ENCODE data around the gene SHPK.

Gene SHPK, protein sequence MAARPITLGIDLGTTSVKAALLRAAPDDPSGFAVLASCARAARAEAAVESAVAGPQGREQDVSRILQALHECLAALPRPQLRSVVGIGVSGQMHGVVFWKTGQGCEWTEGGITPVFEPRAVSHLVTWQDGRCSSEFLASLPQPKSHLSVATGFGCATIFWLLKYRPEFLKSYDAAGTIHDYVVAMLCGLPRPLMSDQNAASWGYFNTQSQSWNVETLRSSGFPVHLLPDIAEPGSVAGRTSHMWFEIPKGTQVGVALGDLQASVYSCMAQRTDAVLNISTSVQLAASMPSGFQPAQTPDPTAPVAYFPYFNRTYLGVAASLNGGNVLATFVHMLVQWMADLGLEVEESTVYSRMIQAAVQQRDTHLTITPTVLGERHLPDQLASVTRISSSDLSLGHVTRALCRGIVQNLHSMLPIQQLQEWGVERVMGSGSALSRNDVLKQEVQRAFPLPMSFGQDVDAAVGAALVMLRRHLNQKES

DNA sequence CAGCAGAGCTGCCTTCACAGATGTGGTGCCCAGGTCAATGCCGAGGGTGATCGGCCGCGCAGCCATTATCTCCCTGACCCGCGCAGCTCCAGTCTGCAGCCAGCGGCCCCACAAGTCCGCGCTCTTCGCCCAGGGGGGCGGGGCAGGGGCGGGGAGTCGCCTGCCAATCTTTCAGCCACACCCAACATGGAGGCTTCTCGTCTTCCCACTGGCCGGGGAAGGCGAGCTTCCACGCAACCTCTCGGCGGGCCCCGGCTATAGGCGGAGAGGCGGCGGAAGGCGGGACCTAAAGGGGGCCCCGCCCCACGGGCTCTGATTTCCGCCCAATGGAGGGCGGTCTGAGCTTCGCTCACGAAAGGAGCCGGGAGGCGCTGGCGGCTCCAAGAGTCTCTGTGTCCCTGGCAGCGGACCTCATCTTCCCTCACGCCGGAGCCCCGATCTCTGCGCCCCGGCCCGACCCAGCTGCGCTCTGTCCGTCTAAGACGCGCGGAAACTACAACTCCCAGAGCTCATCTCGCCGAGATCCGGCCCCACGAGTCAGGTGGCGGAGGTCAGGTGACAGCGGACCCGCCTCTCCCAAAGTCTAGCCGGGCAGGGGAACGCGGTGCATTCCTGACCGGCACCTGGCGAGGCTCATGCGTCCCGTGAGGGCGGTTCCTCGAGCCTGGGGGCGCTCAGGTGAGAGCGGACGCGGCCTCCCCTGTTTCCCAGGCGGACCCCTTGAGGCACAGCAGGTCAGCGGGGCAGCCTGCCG lies at the start of gene SHPK, which contains the start of gene CTNS:
SHPK (minus strand) TSS at position 97 of the 754 bp plus-strand sequence; CDS start at position 66, 31 bp downstream.
CTNS (plus strand) TSS at position 607 of the 754 bp plus-strand sequence. CDS start 3,447 bp downstream, outside the sequence.
- peak; percentile 91 for DNase-seq (ENCODE audit: low read depth in 2 of 2)

DNA sequence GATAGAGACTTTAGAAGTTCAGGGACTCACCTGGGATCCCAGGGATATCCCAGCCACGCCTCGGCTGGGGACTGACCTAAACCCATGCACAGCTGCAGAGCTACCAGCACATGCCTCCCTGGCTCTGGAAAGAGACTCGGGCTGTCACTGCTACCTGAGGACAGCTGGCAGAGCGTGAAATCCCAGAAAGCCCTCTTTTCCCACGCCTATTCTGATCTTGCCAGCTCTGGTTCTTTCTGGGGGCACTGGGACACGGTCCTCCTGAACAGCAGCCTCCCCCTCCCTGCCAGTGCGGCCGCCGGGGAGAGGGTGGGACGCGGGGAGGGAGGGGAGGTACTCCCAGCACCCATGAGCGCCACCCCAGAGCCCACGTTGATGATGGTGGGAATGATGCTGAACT lies 49.1 kb upstream of the SHPK start:
- no peak for DNase-seq (ENCODE audit: low read depth in 2 of 2)

DNA sequence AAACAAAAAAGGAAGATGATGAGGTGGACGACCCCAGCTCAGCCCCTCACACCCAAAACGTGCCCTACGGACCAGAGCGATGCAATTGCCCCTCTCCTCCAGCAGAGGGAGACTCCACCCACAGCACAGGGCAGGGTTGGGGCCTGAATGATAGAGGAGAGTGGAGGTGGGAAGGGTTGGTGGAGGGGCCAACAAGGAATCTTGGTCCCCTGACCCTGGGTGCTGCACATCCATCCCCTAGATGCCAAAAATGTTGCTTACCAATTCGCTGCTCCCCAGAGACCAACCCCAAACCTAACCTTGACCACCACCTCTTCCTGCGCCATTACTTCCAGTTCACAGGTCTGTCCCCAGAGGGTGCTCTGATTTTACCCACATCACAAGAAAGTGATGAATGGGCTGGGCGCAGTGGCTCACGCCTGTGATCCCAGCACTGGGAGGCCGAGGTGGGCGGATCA lies 47.0 kb upstream of the SHPK start:
- DNase-seq (ENCODE audit: low read depth in 2 of 2): peak; percentile 35 to 44

DNA sequence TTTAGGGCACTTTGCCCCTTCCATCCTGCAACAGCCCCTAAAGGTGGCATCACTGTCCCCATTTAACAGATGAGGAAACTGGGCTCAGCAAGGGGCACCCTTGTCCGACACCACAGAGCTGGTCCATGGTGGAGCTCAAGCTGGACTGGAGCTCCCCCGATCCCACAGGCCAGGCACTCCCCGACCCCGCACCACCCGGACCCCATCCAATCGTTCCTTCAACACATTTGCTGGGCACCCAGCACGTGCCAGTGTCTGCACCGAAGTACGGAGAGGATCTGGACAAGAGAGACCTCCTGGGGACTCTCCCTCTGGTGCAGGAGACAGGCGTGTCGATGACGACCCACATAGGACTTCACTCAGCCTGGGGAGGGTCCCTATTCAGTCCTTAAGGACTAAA lies 46.0 kb upstream of the SHPK start:
- no peak for DNase-seq (ENCODE audit: low read depth in 2 of 2)

DNA sequence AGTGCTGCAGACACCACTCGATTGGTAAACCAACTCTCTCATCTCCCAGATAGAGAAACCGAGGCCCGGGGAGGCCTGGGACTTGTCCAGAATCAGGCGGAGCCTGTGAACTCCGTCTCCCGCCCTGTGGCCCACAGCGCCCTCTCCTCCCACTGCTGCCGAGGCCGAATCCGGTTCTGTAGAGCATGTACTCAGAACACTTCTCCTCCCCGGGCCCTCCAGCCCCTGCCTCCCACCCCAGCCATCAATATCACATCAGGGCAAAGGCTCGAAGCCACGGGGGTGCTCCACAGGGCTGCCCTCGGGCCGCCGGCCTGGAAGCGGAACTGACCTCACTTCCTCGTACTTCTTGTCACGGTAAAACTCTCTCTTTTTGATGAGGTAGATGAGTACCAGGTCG lies 45.5 kb upstream of the SHPK start:
- no peak for DNase-seq (ENCODE audit: low read depth in 2 of 2)

DNA sequence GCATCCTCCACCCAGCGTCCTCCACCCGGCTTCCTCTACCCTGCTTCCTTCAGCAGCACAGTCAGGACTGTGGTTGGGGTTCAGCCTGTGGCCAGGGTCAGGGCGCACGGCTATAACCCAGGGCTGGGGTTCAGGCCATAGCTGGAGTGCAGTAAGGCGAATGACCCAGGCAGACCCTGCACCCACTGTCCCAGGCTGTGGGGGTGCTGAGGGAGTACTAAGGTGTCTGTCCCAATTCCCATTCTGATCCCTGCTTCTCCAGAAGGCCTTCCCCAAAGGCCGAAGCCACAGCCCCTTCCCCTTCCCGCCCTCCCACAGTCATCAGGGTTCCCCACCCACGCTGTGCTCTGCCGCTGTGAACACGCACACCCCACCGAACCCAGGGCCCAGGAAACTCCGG lies 45.0 kb upstream of the SHPK start:
- no peak for DNase-seq (ENCODE audit: low read depth in 2 of 2)

DNA sequence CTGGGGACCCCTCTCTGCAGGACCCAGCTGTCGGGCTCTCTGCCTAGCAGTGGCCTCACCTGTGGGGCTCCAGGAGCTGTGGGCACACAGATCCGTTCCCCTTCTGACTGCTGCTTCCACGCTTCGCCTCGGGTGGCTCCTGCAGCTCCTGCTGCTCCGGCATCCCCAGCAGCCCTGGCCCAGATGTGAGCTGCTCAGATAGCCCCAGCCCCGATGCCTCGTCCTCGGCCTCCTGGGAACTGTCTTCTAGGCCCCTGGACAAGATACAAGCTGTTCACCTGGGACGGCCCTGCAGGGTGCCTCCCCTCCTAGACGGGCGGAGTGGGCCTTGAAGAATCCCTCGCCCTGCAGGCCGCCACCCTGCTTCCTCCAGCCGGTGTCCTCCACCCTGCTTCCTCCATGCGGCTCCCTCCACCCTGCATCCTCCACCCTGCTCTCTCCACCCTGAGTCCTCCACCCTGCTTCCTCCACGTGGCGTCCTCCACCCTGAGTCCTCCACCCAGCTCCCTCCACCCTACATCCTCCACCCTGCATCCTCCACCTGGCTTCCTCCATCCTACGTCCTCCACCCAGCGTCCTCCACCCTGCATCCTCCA lies 43.6 kb upstream of the SHPK start:
- no peak for DNase-seq (ENCODE audit: low read depth in 2 of 2)

DNA sequence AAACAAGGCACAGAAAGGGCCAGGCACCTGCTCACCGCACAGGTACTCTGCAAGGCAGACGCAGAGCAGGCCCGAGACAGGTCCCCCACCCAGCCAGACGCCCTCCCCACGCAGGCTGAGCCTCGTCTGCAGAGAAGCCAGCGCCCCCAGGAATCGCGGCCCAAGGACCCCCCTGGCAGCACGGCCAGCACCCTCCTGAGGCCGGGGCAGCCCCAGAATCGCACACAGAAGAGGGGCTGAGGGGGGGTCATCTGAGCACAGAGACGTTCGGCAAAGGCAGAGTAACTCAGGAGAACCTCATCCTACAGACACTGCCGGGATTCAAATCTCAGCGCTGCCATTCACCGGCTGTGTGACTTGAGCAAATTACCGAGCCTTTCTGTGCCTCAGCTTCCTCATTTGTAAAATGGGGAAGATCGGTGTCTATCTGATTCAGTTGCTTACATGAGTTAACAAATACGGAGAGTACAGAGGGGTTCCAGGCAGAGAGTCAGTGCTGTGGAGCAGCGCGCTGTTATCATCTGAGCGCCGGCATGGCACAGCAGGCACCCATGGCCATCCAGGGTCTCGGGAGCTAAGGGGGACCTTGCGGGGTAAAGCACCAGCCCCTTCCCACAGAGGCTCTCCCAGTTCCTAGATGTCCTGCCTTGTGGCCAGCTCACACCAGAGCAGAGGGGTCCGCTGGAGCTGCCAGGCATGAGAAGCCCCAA lies 42.9 kb upstream of the SHPK start:
- DNase-seq (ENCODE audit: low read depth in 2 of 2): no peak

DNA sequence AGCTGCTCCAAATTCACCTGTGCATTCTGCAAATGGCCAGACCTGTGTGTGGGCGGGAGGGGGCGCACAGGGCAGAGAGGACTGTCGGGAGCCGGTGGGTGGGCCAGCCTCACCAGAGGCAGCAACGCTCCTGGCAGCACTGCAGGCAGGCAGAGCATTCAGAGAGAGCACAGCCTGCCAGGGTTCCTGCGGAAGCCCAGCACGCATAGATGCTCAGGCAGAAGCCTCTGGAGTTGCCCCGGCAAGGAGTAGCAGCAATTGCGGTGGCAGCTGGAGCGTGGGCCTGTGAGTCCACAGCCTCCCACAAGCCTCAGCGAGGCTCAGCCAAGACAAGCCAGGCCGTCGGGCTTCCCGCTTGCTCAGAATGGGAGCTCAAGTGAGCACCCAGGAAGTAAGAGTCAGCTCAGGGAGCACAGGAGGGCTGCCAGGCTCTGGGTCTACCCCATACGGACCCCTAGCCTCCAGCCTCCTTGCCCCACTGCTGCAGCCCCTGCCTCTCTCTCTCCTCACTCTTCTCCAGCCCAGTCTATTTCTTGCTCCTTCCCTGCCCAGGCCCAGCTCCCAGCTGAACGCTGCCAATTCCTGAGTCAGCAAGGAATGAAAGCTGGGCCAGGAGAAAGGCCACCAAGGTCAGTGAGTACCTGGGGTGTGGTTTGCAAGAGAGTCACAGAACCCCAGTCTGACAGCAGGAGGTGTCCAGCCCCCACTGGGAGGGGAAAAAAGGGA lies 42.2 kb upstream of the SHPK start:
- DNase-seq (ENCODE audit: low read depth in 2 of 2): no peak

DNA sequence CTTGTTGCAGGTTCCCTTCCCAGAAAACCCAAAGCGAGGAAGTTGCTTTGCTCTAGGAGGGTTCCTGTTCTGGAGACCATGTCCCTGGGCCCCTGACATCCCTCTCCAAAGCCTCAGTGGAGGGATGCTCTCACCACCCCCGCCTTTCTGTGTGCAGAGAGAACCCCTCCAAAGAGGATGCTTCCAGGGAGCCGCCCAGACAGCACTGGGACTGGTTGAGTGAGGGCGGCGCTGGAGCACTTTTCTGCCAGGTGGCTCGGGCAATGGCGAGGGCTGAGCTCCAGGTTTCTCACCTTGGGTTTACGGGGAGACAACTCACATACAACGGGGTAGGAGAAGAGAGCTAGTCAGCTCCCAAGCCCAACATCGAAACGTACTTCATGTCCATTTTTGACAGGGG lies 39.8 kb upstream of the SHPK start:
- DNase-seq (ENCODE audit: low read depth in 2 of 2): no peak

DNA sequence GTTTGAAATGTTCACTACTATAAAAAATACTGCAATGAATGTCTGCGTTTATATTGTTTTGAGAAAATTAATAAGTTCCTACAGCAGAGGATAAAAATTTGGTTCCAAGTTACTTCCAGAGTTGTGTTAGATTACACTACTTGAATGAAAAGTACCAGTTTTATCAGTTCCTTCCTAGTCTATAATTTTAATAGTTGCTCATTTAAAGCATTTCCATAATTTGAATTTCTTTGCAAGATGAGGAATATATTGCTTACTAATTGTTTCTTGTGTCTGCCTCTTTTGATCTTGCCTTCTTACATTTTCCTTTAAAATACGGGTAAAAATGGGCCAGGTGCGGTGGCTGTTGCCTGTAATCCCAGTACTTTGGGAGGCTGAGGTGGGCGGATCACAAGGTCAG lies 36.5 kb upstream of the SHPK start:
- DNase-seq (ENCODE audit: low read depth in 2 of 2): no peak

DNA sequence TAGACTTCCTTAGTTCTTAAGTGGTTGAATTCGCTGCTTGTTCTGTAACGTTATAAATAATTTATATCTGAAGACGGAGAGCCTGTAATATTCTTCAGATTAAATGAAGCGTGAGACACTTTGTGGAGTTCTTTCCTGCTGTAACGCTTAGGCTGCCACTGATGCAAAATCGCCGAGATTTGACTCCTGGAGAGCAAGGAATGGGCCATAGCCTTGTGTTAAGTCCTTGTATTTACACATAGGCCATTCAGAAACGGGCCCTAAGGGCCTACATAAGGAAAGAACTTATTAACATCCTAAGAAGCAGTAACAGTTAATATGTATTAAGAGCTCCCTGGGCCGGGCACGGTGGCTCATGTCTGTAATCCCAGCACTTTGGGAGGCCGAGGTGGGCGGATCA lies 33.5 kb upstream of the SHPK start:
- no peak for DNase-seq (ENCODE audit: low read depth in 2 of 2)

DNA sequence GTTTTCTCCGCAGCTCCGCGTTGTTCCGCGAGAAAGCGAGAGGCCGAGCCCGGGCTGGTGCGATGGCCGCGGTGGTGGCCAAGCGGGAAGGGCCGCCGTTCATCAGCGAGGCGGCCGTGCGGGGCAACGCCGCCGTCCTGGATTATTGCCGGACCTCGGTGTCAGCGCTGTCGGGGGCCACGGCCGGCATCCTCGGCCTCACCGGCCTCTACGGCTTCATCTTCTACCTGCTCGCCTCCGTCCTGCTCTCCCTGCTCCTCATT lies 33.0 kb upstream of the SHPK start:
- DNase-seq (ENCODE audit: low read depth in 2 of 2): no peak

DNA sequence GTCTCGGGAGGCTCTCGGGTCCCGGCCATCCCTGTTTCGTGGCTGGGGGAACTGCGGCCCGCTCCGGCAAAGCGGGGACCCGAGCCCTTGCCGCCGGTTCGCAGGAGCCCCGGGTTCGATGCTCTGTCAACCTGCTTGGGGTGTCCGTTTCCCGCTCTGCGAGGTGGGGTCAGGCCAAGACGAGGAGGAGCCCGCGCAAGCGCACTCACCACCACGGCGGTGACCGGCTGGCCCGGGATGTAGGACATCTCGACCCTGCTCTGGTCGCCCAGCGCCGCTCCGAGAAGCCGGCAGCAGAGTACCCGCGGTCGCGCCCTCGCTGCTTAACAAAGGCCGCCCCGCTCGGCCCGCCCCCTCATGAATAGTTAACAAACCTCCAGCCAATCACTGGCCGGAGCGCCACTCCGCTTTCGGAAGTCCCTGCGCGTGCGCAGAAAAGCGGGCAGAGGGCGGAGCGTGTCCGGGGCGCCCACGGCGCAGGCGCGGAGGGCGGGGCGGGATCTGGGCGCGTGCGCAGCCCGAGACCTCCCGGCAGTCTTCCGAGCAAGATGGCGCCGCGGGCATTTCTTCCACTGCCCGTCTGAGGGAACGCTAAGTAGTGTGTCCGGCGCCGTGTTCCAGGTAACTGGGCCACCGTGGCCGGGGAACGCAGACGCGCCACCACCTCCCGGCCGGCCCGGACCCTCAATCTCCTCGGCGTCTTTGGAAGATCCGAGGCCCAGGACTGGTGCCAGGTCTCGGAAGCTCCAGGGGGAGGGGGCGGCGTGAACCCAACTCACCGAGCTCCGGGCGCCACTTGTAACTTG lies 32.4 kb upstream of the SHPK start, which contains the start of the genes EMC6 and TAX1BP3:
EMC6 (plus strand) TSS at position 534 of the 806 bp plus-strand sequence. CDS start 335 bp downstream, outside the sequence.
TAX1BP3 (minus strand) TSS at position 300 of the 806 bp plus-strand sequence; CDS start at position 248, 52 bp downstream.
- peak; percentile 97 to 98 for DNase-seq (ENCODE audit: low read depth in 2 of 2)

DNA sequence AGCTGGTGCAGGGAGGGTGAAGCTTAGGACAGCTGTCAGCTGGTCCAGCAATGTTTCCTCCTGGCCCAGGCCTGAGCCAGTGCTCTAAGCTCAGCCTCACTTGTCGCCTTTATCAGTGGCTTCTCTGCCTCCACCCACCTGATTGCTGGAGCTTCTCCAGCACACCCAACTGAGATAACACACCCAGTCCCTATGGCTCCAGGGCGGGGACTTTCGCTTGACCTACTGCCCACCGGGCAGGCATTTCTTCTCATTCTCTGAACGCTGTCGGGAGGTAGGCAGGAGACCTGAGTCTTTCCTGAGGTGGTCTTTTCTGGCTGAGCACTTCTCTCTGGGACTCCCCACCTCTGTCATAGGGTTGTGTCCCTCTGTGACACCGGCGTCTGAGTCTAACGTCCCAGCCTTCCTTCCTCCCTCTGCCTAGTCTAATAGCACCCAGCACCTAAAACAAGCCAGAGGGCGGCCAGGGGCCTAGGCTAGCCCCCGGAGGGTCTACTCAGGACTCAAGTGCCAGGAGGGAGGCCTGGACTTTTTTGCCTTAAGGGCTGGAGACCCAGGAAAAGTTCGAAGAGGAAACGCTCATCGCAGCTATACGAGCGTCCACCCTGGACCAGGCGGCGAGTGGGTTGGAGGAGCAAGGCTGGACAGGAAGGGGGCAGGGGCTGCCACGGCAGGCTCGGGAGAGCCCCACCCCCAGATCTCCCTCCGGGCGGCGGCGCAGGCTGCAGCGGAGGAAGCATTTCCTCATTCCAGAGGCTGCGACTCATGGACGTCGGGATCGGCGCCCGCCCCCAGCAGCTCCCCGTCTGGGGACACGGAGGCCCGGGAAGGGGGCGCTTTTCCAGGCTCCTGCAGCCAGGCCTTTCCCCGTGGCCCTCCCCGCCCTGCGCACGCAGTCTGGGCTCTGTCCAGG lies 31.6 kb upstream of the SHPK start:
- DNase-seq (ENCODE audit: low read depth in 2 of 2): no peak

DNA sequence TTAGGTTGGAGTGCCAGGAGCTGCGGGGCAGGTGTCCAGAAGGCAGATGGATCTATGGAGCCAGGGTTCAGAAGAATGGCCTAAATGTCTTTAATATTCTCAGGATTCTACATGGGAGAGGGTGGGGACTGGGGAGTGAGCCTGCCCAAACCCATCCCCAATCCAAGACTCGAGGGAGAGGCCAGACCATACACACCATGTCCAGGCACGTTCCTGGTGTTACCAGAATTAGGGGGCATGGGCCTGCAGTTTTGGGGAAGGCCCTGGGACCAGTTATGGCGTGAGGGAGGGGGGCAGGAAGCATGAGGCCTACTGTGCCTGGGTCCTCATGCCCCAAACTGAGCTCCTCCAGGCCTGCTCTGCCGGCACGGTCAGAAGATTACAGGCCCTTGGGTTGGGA lies 30.5 kb upstream of the SHPK start:
- DNase-seq (ENCODE audit: low read depth in 2 of 2): no peak

DNA sequence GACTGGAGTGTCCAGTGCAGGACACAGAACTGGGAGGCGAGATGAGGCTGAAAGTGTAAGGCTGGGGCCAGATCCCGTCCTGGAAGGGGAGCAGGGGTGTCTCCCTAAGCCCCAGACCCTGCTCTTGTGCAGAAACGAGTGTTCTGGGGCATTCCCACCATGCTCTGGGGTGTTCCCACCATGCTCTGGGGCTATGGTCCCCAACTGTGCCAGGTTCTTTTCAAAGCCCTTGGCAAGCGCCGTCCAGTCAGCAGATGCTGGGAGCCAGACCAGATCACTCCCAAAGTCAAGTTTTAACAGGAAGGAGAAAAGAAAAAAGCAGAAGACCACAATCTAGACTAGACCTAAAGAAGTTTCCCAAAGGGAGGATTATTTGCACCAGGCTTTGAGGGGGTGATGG lies 29.8 kb upstream of the SHPK start:
- DNase-seq (ENCODE audit: low read depth in 2 of 2): no peak

DNA sequence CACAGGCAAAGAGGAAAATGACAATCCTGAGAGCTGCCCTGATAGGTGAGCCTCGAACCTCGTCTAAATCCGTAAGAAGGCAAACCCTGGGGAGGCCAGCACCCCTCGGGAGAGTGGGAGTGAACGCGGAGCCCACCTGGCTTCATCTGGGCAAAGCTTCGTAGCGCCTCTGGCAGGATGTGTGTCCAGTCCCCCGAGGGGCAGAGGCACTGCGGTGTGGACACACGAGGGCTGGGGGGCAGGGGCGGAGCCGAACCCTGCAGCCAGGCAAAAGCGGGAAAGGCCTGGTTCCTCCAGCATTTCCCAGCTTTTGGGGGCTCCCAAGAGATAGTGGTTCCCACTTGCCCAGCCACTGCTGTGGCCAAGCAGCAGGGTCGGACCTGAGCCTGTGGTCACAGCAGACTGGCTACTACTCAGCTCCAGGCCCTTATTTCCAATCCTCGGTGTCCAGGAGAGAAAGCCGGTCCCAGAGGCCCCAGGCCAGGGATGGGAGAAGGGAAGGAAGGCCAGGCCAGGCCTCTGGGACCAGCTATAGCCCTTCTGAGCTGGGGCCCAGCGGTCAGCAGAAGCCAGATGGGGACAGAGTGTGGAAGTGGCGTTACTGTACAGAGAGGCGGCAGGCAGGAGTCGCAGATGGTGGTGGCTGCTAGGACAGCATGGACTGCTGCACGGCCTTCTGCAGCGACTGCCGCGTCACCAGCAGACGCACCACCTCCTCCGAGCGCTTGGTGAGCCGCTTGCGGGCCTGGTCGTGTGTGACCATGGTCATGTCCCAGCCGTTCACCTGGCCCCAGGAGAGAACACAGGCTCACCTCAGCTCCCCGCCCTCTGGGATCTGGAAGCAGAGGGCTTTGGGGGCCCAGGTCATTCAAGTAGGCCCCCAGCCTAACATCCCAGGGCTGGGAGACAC lies 27.3 kb upstream of the SHPK start:
- DNase-seq (ENCODE audit: low read depth in 2 of 2): no peak
